Muscle of leg (tissue), 16 donors: Measurements from ENCODE around the gene CD160. TPM values are rescaled to one million over a fixed set of nuclear protein-coding genes. Genes with fewer than 3 reads are reported as not detected.
"Not testable (repeated sequence)": the region's sequence is repeated elsewhere in the genome, so short reads cannot be mapped to it uniquely, and the experiment has no call there.

Experiments used
- DNase-seq: peaks from one replicate; pipeline ENCODE4 v3.0.0; 2013
- H3K27ac ChIP-seq: one replicate; pipeline ENCODE4 v1.5.1; 2013; ENCODE audit warnings: mild to moderate bottlenecking, low read length, control low read depth
- H3K27me3 ChIP-seq: one replicate; pipeline ENCODE4 v1.6.1; 2013; ENCODE audit warnings: low read length; ENCODE audit not compliant: control insufficient read depth, insufficient read depth
- H3K36me3 ChIP-seq: one replicate; pipeline ENCODE4 v1.6.1; 2013; ENCODE audit warnings: low read length; ENCODE audit not compliant: control insufficient read depth, insufficient read depth
- H3K4me1 ChIP-seq: one replicate; pipeline ENCODE4 v1.6.1; 2013; ENCODE audit warnings: low read length; ENCODE audit not compliant: control insufficient read depth, insufficient read depth
- H3K4me3 ChIP-seq: one replicate; pipeline ENCODE4 v1.5.1; 2013; ENCODE audit warnings: low read length, control low read depth
- H3K9me3 ChIP-seq: replicated peaks from 2 replicates; pipeline ENCODE4 v1.6.1; 2013; ENCODE audit warnings: low read depth, low read length; ENCODE audit not compliant: control insufficient read depth
- WGBS: methylation state at CpG from one replicate; pipeline ENCODE4 v1.1.5; 2013; ENCODE audit warnings: missing lambda C conversion rate; ENCODE audit not compliant: insufficient coverage; 5-methylcytosine and 5-hydroxymethylcytosine counted together
- long read RNA-seq, 11 donors: transcript quantifications; one replicate each; lab custom pipeline, GENCODE V29; 2026
- polyA plus RNA-seq, 8 donors: library from polyadenylated mRNA; unstranded; fragments of 120-200 nt; gene quantifications; one replicate each; pipeline versions ENCODE4 v1.2.1 to v1.2.3, GENCODE V29; 2013; ENCODE audit warnings: inconsistent platforms in 1 of 8, low replicate concordance in 1 of 8; ENCODE audit not compliant: insufficient read length in 8 of 8, insufficient read depth in 1 of 8
- total RNA-seq: library from RNA; stranded (reverse); fragments of 120-200 nt; gene quantifications from one replicate; pipeline ENCODE4 v1.2.4, GENCODE V29; 2013

CD160 gene
- total RNA-seq: 0.09 TPM
- under 1 TPM; 0.10 to 0.95 (median 0.80) TPM for polyA plus RNA-seq
- long read RNA-seq, donor 1: 0 reads
- long read RNA-seq, donor 2: 0 reads
- long read RNA-seq, donor 3: 0 reads
- long read RNA-seq, donor 4: 0 reads
- long read RNA-seq, donor 5: 0 reads
- long read RNA-seq, donor 6: 0 reads
- long read RNA-seq, donor 7, partial matches to known transcripts: 45 of 50 reads
- long read RNA-seq, donor 7, other reads (novel, unspliced or antisense): 5 of 50 reads
- long read RNA-seq, donor 8: 0 reads
- long read RNA-seq, donor 9, partial matches to known transcripts: 39 of 39 reads
- long read RNA-seq, donor 9, other reads (novel, unspliced or antisense): 0 of 39 reads
- long read RNA-seq, donor 10, partial matches to known transcripts: 43 of 43 reads
- long read RNA-seq, donor 10, other reads (novel, unspliced or antisense): 0 of 43 reads
- long read RNA-seq, donor 11: 0 reads

- Histone ChIP-seq H3K27me3 (peaks cover 15% of the 10 kb centered on the region), H3K27ac (no peak within 1 kb of the TSS), H3K4me3 (no peak within 1 kb of the TSS), H3K36me3 (no peaks in the 10 kb centered on the region), H3K4me1 (peaks cover 11% of the 10 kb centered on the region), H3K9me3 (no peaks in the 10 kb centered on the region)
- WGBS: 74% methylated on average over 5 of the region's 12 CpGs
- no peak for DNase-seq
Measured at GRCh38 chr1:145719230-145720079, at the start of gene CD160. CD160 (plus strand) TSS chr1:145719499; CDS start chr1:145728328, 8,829 bp downstream.

GRCh38 chr1:145670995-145671745 lies 48.1 kb upstream of the CD160 start:
- H3K27me3 ChIP-seq, H3K9me3 ChIP-seq, H3K36me3 ChIP-seq, H3K4me3 ChIP-seq, H3K4me1 ChIP-seq, H3K27ac ChIP-seq, DNase-seq: not testable (repeated sequence)
- no CpG with 5 or more reads among the region's 3 CpGs for WGBS

GRCh38 chr1:145673217-145673616 lies 46.1 kb upstream of the CD160 start:
- H3K4me1 ChIP-seq, H3K36me3 ChIP-seq, H3K27me3 ChIP-seq, DNase-seq, H3K27ac ChIP-seq, H3K9me3 ChIP-seq, H3K4me3 ChIP-seq: not testable (repeated sequence)
- WGBS: no CpG with 5 or more reads among the region's 1 CpG

- H3K4me1 ChIP-seq, H3K9me3 ChIP-seq, H3K27ac ChIP-seq, H3K36me3 ChIP-seq, H3K4me3 ChIP-seq, H3K27me3 ChIP-seq, DNase-seq: not testable (repeated sequence)
- WGBS: no CpG with 5 or more reads among the region's 3 CpGs
Measured at GRCh38 chr1:145684858-145685257, 34.4 kb upstream of the CD160 start.

- no CpG with 5 or more reads among the region's 1 CpG for WGBS
- not testable (repeated sequence) for H3K9me3 ChIP-seq, H3K27me3 ChIP-seq, H3K36me3 ChIP-seq, H3K4me3 ChIP-seq, DNase-seq, H3K4me1 ChIP-seq, H3K27ac ChIP-seq
Measured at GRCh38 chr1:145686078-145686477, 33.2 kb upstream of the CD160 start.

GRCh38 chr1:145688328-145688727 lies 31.0 kb upstream of the CD160 start:
- Histone ChIP-seq H3K27ac (no peak overlapping the region), H3K9me3 (no peaks in the 10 kb centered on the region), H3K4me1 (no peaks in the 10 kb centered on the region), H3K36me3 (no peaks in the 10 kb centered on the region), H3K4me3 (no peak overlapping the region), H3K27me3 (no peaks in the 10 kb centered on the region)
- no peak for DNase-seq
- 75% methylated on average over 1 of the region's 4 CpGs for WGBS

- 92% methylated on average over 6 of the region's 6 CpGs for WGBS
- no peaks in the 10 kb centered on the region for H3K36me3 ChIP-seq
Measured at GRCh38 chr1:145688924-145689323, 30.4 kb upstream of the CD160 start.

GRCh38 chr1:145689922-145690321 lies 29.4 kb upstream of the CD160 start:
- DNase-seq: no peak
- no peaks in the 10 kb centered on the region for H3K27me3 ChIP-seq
- H3K4me1 ChIP-seq: no peaks in the 10 kb centered on the region
- H3K27ac ChIP-seq: no peak overlapping the region
- WGBS: 94% methylated on average over 3 of the region's 6 CpGs
- no peaks in the 10 kb centered on the region for H3K9me3 ChIP-seq
- H3K4me3 ChIP-seq: no peak overlapping the region
- H3K36me3 ChIP-seq: no peaks in the 10 kb centered on the region

More at GRCh38 chr1:145688924-145689323, 30.4 kb upstream of the CD160 start:
- DNase-seq: no peak
- H3K27me3 ChIP-seq: no peaks in the 10 kb centered on the region
- H3K27ac ChIP-seq: no peak overlapping the region
- H3K9me3 ChIP-seq: no peaks in the 10 kb centered on the region
- no peaks in the 10 kb centered on the region for H3K4me1 ChIP-seq
- H3K4me3 ChIP-seq: no peak overlapping the region

- no peaks in the 10 kb centered on the region for H3K27me3 ChIP-seq
- no peaks in the 10 kb centered on the region for H3K36me3 ChIP-seq
- DNase-seq: peak; percentile 34
- H3K9me3 ChIP-seq: no peaks in the 10 kb centered on the region
- no peak overlapping the region for H3K27ac ChIP-seq
- H3K4me1 ChIP-seq: peaks cover 7% of the 10 kb centered on the region
- no peak overlapping the region for H3K4me3 ChIP-seq
- WGBS: 76% methylated on average over 3 of the region's 5 CpGs
Measured at GRCh38 chr1:145690587-145691558, 28.4 kb upstream of the CD160 start.
